ENCODE measurements around the gene HOXB13.

DNA sequence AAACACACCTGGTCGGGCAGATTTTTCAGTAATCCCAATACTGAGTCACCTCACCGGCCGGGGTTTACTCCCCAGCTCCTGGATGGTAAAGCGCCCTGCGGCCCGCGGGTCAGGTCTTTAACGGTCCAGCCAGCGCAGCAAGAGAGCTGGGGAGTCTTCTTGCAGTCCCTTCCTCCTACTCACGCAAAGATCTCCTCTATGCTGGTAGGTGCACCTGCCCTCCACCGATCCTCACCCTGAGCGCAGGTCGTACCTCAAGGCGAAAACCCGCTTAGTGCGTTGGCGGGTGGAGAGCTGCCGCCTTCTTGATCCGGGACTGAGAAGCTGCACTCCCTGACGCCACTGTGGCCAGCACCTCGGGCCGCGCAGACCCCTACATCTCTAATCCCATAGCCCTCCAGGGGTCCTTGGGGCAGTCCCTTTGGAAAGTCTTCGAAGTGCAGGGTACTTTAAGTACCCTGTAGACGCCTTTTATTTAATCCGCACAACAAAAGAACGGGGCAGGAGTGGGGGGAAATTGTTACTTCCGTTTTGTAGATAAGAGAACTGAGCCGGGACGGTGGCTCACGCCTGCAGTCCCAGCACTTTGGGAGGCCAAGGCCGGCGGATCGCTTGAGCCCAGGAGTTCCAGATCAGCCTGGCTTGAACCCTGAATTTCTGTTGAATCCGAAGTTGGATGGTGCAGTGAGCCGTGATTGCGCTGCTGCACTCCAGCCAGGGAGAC, 10.4 kb upstream of the HOXB13 start:
- TF ChIP-seq POLR2A (IDR thresholded peaks at IDR 0.05) (no peak), POLR2AphosphoS5 (IDR thresholded peaks at IDR 0.05) (no peak)
- TF ChIP-seq, protein P1, sequence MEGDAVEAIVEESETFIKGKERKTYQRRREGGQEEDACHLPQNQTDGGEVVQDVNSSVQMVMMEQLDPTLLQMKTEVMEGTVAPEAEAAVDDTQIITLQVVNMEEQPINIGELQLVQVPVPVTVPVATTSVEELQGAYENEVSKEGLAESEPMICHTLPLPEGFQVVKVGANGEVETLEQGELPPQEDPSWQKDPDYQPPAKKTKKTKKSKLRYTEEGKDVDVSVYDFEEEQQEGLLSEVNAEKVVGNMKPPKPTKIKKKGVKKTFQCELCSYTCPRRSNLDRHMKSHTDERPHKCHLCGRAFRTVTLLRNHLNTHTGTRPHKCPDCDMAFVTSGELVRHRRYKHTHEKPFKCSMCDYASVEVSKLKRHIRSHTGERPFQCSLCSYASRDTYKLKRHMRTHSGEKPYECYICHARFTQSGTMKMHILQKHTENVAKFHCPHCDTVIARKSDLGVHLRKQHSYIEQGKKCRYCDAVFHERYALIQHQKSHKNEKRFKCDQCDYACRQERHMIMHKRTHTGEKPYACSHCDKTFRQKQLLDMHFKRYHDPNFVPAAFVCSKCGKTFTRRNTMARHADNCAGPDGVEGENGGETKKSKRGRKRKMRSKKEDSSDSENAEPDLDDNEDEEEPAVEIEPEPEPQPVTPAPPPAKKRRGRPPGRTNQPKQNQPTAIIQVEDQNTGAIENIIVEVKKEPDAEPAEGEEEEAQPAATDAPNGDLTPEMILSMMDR (IDR thresholded peaks at IDR 0.05) = no peak

Data from prostate gland (tissue), 2 donors.